ENCODE results near the gene RTN4RL1. TPM values are rescaled to one million over a fixed set of nuclear protein-coding genes. Genes with fewer than 3 reads are reported as not detected.

Gene RTN4RL1
- total and polyA plus RNA-seq, 7 donors = under 0.01 to 0.71 (median 0.48) TPM; not detected in 1

GRCh38 chr17:2035541-2036488, 10.7 kb upstream of the RTN4RL1 start:
- TF ChIP-seq POLR2AphosphoS5 (IDR thresholded peaks at IDR 0.05) (no peak), POLR2A (IDR thresholded peaks at IDR 0.05) (no peak)
- Histone ChIP-seq H3K4me3 (no peak overlapping the region), H3K27ac (no peak overlapping the region), H3K36me3 (peaks cover 0 to 56% (median 26%) of the 10 kb centered on the region in 4 donors), H3K9me3 (no peaks in the 10 kb centered on the region), H3K27me3 (no peaks in the 10 kb centered on the region), H3K4me1 (peaks cover 0 to 22% (median 13%) of the 10 kb centered on the region in 4 donors)
- DNase-seq = no peak
- intact Hi-C loops (cut with DNase I) = no loop called here
- WGBS, 2 donors = 91 to 94% methylated on average over 29 of the region's 29 CpGs

- no peaks in the 10 kb centered on the region for H3K9me3 ChIP-seq
- no peak overlapping the region for H3K4me3 ChIP-seq
- WGBS, 2 donors = 60 to 61% methylated on average over 9 of the region's 9 CpGs
- H3K27ac ChIP-seq = no peak overlapping the region
- TF ChIP-seq POLR2A (IDR thresholded peaks at IDR 0.05) (no peak), EP300 (IDR thresholded peaks at IDR 0.05) (no peak), CTCF (IDR thresholded peaks at IDR 0.05) (no peak), POLR2AphosphoS5 (IDR thresholded peaks at IDR 0.05) (no peak)
- DNase-seq = no peak
- peaks cover 0 to 25% (median 16%) of the 10 kb centered on the region in 4 donors for H3K4me1 ChIP-seq
- H3K36me3 ChIP-seq = peaks cover 0 to 48% (median 26%) of the 10 kb centered on the region in 4 donors
- intact Hi-C loops (cut with DNase I) = no loop called here
- H3K27me3 ChIP-seq = no peaks in the 10 kb centered on the region
Observed at GRCh38 chr17:2034806-2035540, 9.8 kb upstream of the RTN4RL1 start.

GRCh38 chr17:2034157-2034556, 9.0 kb upstream of the RTN4RL1 start:
- intact Hi-C loops (cut with DNase I) = no loop called here
- peaks cover 0 to 30% (median 21%) of the 10 kb centered on the region in 4 donors for H3K4me1 ChIP-seq
- 77 to 91% methylated on average over 7 of the region's 7 CpGs for WGBS, 2 donors
- H3K9me3 ChIP-seq = no peaks in the 10 kb centered on the region
- no peak for DNase-seq
- TF ChIP-seq POLR2AphosphoS5 (IDR thresholded peaks at IDR 0.05) = no peak
- TF ChIP-seq EP300 (IDR thresholded peaks at IDR 0.05) = no peak
- no peak for TF ChIP-seq CTCF (IDR thresholded peaks at IDR 0.05)
- TF ChIP-seq POLR2A (IDR thresholded peaks at IDR 0.05) = no peak
- no peak overlapping the region for H3K4me3 ChIP-seq
- peaks cover 0 to 47% (median 26%) of the 10 kb centered on the region in 4 donors for H3K36me3 ChIP-seq
- peaks cover 0 to 4% (median 0%) of the 10 kb centered on the region in 3 donors for H3K27me3 ChIP-seq
- H3K27ac ChIP-seq = no peak overlapping the region

GRCh38 chr17:2033153-2033552, 8.0 kb upstream of the RTN4RL1 start:
- intact Hi-C loops (cut with DNase I) = no loop called here
- 94 to 96% methylated on average over 7 of the region's 7 CpGs for WGBS, 2 donors
- TF ChIP-seq POLR2AphosphoS5 (IDR thresholded peaks at IDR 0.05) = no peak
- no peak for TF ChIP-seq EP300 (IDR thresholded peaks at IDR 0.05)
- no peak for TF ChIP-seq CTCF (IDR thresholded peaks at IDR 0.05)
- TF ChIP-seq POLR2A (IDR thresholded peaks at IDR 0.05) = no peak
- peaks cover 0 to 30% (median 21%) of the 10 kb centered on the region in 4 donors for H3K4me1 ChIP-seq
- no peak for DNase-seq
- H3K27me3 ChIP-seq = peaks cover 0 to 14% (median 0%) of the 10 kb centered on the region in 3 donors
- no peaks in the 10 kb centered on the region for H3K9me3 ChIP-seq
- H3K27ac ChIP-seq = no peak overlapping the region
- H3K36me3 ChIP-seq = peaks cover 0 to 41% (median 23%) of the 10 kb centered on the region in 4 donors
- no peak overlapping the region for H3K4me3 ChIP-seq

- intact Hi-C loops (cut with DNase I) = no loop called here
- Histone ChIP-seq H3K4me1 (peaks cover 0 to 35% (median 28%) of the 10 kb centered on the region in 4 donors), H3K4me3 (peak overlapping the region; percentile 65 to 93 (median 82)), H3K27ac (peak overlapping the region; percentile 63 to 85 (median 78)), H3K36me3 (peaks cover 0 to 17% (median 7%) of the 10 kb centered on the region in 4 donors), H3K27me3 (peaks cover 4 to 38% (median 13%) of the 10 kb centered on the region in 3 donors), H3K9me3 (no peaks in the 10 kb centered on the region)
- WGBS, 2 donors = 19 to 25% methylated on average over 10 of the region's 10 CpGs
- no peak for DNase-seq
- no peak for TF ChIP-seq POLR2AphosphoS5 (IDR thresholded peaks at IDR 0.05)
- no peak for TF ChIP-seq EP300 (IDR thresholded peaks at IDR 0.05)
- TF ChIP-seq CTCF (IDR thresholded peaks at IDR 0.05) = peak in 2 of 4 experiments; percentile 23 to 37
- TF ChIP-seq POLR2A (IDR thresholded peaks at IDR 0.05) = no peak
Observed at GRCh38 chr17:2030779-2031163, 5.6 kb upstream of the RTN4RL1 start.
